HG03469 (cell line): ENCODE measurements around the gene FAM83C.

Experiments used
- ATAC-seq: cut with Tn5 transposase; IDR thresholded peaks from one replicate; pipeline ENCODE4 v1.9.1; 2021; ENCODE audit warnings: mild to moderate bottlenecking, moderate library complexity, moderate number of reproducible peaks; ENCODE audit not compliant: unreplicated experiment

The FAM83C gene

DNA sequence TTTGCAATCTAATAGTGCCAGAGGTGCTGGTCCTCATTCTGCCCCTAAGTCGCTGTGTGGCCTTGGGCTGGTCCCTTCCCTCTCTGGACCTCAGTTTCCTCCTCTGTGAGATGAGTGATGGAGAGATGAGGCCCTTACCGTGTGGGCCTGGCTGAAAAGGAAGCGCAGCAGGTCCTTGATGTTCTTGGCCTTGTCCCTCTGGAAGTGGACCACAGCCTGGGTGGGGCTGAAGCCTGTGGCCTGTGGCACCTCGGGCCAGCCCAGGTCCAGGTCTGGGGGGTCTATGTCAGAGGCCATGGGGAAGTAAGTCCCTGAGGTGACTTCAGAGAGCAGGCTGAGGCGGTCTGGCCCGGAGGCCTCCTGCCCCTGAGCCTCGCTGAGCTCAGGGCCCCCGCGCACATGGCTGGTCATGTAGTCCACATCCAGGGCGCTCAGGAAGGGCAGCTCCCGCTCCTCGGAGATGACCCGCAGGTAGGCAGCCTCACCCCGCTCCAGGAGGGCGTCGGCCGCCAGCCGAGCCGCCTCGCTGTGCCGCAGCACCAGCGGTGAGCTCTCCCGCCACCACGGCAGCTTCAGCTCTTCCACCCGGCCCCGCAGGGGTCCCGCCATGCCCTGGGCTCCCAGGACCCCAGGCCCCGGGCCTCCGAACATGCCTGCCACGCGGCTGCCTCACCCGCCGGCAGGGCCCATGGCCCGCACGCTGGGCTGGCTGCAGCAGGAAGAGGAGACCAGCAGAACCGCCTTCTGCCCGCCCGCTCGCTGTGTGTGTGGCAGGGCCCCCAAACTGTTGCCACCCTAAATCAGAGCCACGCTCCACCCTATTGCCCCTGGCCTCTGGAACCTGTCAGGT is at the start of gene FAM83C:
Gene FAM83C (minus strand): TSS at position 772 of the 850 bp plus-strand sequence. CDS start 121 bp downstream, at position 651.
- ATAC-seq = no peak

- no peak for ATAC-seq
Observed at GRCh38 chr20:35341366-35342028, 49.3 kb upstream of the FAM83C start.

GRCh38 chr20:35340436-35340835 is 48.2 kb upstream of the FAM83C start:
- ATAC-seq = no peak

- no peak for ATAC-seq
Observed at GRCh38 chr20:35339636-35340035, 47.4 kb upstream of the FAM83C start.

- no peak for ATAC-seq
Observed at GRCh38 chr20:35339007-35339406, 46.8 kb upstream of the FAM83C start.

GRCh38 chr20:35334311-35335101 is 42.3 kb upstream of the FAM83C start:
- ATAC-seq = no peak

- no peak for ATAC-seq
Observed at GRCh38 chr20:35333606-35334005, 41.4 kb upstream of the FAM83C start.

DNA sequence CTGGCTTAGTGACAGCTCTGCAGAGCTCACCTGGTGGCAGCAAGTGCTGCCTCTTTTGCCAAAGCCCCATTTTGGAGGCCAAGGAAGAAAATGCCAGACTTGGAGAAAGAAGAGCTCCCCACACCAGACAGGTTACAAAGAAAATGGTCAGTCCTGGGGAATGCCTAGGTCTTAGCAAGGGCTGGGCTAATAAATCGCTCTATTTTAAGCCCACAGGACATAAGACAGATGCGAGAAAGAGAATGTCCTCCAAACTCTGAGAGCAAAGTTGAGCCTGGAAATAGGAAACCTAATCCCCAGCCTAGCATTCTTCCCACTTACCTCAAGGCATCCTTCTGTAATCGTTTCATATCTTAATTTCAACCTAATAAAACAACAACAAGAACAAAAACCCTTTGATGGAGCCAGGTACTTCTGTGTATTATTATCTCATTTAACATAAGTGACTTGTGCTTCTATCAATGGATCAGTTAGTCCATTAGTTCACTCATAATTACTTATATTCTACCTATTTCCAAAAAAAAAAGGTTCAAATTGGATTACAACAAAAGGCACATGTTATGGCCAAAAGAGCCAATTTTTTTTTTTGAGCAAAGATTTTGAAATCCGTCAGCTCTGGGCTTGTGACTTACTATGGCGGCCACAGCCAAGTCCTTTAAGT is 40.4 kb upstream of the FAM83C start:
- ATAC-seq = no peak

DNA sequence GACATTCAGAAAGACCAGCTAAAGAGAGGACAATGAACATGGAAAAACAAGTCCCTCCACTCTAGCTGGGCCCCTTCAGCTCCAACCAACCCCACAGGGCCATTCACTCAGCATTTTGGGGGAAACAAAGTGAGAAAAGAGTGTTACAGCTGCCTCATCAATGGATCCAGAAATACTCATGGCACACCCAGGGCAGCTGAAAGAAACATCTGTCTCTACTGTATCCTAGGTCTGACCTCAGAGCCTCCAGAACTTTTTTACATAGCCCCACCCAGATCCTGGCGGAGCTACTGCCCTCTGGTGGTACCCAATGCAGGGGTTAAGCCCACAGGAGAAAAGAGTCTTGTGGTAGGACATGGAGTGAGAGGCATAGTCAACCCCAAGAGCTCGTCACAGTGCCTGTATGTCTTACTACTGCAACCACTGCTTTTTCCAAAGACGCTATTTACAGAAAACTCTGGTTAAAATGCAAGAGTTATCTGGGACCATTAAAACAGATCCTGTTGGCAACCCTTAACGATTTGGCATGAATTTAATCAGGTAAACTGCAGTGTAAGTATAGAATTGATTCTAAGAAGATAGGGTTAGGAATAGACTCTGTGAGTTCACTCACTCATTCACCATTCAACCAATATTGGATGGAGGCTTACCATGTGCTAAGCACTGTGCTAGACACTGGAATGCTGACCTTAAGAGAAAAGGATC is 37.4 kb upstream of the FAM83C start:
- ATAC-seq = no peak

DNA sequence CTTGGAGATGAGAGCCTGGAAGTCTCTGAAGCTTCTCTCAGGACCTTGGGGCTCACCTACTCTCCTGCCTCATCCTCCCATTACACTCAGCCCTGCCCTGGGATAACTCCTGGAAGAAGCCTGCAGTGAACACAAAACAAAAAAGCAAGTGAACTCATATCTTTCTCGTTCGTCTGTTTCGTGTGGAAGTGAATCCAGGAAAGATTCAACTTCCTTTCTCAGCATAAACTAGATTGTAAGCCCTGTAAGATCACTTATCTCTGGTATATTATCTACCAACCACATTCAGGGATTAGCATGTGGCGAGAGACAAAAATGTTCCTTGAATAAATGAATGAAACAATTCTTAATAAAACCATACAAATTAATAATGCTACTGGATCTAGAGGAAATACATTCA is 36.5 kb upstream of the FAM83C start:
- no peak for ATAC-seq

DNA sequence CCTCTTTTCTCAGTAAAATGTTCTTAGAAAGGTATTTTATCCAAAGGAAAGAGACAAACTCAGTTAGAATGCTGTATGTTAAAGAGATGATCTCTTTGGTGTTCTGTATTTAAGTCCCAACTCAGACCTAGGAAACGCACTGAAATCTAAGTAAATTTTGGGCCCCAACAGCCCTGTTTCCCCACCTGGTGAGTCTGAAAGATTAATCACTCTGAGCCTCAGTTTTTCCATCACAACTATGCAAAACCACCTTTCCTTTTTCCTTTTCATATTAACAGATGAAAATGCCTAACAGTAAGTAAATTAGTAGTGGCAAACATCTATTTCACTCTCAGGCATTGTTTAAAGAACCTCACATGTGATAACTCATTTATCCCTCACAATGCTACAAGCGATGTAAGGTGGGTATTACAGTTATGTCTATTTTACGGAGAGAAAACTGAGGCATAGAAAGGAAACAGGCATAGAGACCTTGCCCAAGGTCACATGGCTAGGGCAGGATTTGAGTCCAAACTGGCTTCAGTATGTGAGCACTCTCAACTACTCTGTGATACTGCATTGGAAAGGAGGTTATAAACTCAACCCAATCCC is 36.0 kb upstream of the FAM83C start:
- no peak for ATAC-seq

GRCh38 chr20:35327074-35327976 is 35.1 kb upstream of the FAM83C start:
- no peak for ATAC-seq

DNA sequence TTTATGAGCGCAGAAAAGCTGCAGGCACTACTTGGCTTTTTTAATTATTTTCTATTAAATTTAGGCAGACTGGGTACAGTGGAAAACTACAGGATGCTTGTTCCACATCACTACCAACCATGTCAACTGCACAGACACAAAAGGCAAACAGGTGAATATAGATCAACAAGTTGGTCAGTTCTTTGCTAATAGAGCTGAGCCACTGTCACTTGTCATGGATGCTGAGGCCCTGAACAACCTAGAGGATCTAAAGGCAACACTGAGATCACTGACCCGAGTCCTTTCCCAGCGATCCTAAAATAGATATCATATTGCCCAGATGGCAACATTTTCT is 34.5 kb upstream of the FAM83C start:
- ATAC-seq = no peak

DNA sequence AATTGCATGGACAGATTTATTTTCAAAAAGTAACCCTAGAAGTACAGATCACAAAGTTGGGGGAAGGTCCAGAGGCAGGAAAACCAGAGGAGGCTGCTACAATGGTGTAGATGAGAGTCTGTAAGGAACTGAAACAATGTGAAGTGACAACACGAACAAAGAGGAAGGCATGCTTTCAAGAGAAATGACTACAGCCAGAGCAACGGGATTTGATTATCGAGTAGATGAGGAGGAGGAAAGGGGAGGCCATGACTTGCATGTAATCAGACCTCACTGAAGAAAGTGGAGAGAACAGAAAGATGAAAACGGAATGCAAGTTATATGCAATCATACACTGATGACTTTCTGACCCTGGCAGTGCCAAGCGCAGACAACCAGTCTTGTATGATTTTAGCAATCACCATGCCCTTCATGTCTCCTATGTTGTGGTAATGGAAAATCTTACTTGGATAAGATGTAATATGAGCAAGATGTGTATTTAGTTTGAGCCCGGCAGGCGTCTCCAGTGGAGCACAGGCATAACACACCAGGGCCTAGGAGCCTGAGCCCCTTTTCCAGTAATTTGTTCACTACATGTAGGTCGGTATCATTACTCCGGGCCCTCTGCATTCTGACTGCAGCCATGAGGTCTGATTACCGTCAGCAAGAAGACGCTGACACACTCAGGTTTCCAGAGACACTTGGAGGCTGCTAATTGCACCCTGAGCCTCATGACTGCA is 34.0 kb upstream of the FAM83C start:
- no peak for ATAC-seq

DNA sequence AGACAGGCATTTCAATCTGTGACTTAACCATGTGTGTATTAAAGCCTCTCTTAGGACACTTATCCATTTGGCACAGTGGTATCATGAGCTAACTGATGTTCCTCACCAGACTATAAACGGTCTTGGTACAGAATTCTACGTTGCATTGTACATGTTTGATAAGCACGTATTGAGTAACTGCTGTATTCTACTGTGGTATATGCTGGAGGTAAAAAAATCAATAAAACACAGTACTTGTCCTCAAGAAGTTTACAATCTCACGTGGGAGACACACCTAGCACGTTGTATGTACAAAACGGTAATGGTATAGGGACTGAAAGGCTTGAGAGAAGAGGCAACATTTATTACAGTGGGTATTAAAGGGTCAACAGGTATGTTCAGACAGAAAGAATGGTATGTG is 33.2 kb upstream of the FAM83C start:
- no peak for ATAC-seq

GRCh38 chr20:35320396-35321126 is 28.3 kb upstream of the FAM83C start:
- ATAC-seq = no peak

DNA sequence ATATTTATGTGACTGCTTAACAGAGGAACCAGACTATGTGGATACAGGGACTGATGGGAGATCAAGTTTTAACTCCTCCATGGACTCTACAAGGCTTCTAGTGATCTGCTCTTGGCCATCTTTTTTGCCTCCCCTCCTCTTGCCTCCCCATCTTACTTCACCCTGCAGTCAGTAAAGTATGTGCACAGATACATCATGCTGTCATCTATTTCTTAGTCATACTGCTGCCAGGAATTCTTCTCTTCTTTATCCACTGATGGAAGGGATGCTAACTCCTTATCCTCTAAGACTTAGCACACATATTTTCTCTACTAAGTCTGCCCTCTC is 27.6 kb upstream of the FAM83C start:
- ATAC-seq = no peak
